ENCODE measurements around the gene MFAP2.

GRCh38 chr1:17014671-17015567 lies 34.5 kb upstream of the MFAP2 start:
- TF ChIP-seq POLR2A (IDR thresholded peaks at IDR 0.05; ENCODE audit: low read depth, low read length) (no peak), POLR2AphosphoS5 (IDR thresholded peaks at IDR 0.05; ENCODE audit: low read depth, low read length) (no peak), TAF1 (IDR thresholded peaks at IDR 0.05; ENCODE audit: borderline replicate concordance, low read depth, low read length) (no peak)
